AG09309 (cell line): ENCODE results near the gene DSTYK.

ENCODE experiments used
- DNase-seq: peaks from one replicate; pipeline ENCODE4 v3.0.0-alpha.2; 2010; ENCODE audit warnings: low read depth
- H3K4me3 ChIP-seq: 2 replicates; pipeline ENCODE4 v1.5.1; 2011; ENCODE audit warnings: mild to moderate bottlenecking, low read depth, low read length, moderate library complexity; ENCODE audit not compliant: control insufficient read depth
- TF ChIP-seq, protein P1 (sequence below): IDR thresholded peaks from 2 replicates; pipeline ENCODE4 v1.5.1; 2011; ENCODE audit warnings: mild to moderate bottlenecking, low read depth, low read length, inconsistent platforms; ENCODE audit not compliant: insufficient read depth, control insufficient read depth; ENCODE audit errors: missing control alignments

DSTYK gene

DNA sequence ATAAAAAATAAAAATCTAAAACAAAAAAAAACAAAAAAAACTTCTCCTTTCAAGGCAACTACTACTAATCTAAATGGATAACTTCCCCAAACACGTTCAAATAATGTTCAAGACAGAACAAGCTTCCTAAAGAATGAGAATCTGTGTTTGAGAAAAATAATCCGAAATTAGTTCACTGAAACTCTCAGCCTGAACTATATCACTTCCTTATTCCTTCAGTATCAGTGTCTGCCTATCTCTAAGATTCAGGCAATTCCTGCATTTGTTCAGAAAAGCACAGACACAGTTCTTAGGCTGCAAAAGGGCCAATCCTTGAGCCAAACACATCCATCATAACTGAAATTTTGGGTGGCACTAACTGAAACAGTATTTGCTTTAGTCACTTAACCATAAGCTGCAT, 22.4 kb downstream of the DSTYK start:
- TF ChIP-seq, protein P1, sequence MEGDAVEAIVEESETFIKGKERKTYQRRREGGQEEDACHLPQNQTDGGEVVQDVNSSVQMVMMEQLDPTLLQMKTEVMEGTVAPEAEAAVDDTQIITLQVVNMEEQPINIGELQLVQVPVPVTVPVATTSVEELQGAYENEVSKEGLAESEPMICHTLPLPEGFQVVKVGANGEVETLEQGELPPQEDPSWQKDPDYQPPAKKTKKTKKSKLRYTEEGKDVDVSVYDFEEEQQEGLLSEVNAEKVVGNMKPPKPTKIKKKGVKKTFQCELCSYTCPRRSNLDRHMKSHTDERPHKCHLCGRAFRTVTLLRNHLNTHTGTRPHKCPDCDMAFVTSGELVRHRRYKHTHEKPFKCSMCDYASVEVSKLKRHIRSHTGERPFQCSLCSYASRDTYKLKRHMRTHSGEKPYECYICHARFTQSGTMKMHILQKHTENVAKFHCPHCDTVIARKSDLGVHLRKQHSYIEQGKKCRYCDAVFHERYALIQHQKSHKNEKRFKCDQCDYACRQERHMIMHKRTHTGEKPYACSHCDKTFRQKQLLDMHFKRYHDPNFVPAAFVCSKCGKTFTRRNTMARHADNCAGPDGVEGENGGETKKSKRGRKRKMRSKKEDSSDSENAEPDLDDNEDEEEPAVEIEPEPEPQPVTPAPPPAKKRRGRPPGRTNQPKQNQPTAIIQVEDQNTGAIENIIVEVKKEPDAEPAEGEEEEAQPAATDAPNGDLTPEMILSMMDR: no peak
- no peak overlapping the region for H3K4me3 ChIP-seq
- no peak for DNase-seq

DNA sequence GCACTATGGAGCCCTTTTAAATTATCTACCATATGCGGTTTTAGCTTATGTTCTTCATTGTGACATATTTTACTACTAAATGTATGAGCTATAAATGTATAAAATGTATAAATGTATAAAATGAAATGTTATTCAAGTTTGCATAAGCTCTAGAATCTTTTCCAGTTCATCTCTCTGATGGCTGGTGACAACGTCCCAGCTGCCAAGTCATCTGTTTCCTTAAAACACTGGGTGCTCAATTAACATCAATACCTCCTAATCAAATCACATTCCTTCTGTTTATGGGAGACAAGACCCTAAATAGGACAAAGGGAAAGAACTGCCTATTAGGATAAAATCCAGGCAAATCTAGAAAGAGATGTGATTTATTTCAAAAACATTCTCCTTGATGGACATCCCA, 22.9 kb downstream of the DSTYK start:
- DNase-seq: no peak
- TF ChIP-seq, protein P1: no peak
- no peak overlapping the region for H3K4me3 ChIP-seq

DNA sequence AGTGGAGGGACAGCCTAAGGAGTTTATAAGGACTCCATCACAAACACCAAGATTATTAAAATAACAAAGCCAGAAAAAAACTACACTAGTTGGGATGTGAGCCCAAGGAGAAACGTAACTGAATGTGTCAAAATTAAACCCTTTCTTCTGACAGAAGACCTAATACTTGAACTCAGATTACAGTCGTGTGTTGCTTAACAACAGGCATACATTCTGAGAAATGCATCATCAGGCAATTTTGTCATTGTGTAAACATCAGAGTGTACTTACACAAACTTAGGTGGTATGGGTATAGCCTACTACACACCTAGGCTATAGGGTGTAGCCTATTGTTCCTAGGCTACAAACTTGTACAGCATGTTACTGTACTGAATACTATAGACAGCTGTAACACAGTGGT, 23.4 kb downstream of the DSTYK start:
- H3K4me3 ChIP-seq: no peak overlapping the region
- TF ChIP-seq, protein P1: no peak
- DNase-seq: no peak

DNA sequence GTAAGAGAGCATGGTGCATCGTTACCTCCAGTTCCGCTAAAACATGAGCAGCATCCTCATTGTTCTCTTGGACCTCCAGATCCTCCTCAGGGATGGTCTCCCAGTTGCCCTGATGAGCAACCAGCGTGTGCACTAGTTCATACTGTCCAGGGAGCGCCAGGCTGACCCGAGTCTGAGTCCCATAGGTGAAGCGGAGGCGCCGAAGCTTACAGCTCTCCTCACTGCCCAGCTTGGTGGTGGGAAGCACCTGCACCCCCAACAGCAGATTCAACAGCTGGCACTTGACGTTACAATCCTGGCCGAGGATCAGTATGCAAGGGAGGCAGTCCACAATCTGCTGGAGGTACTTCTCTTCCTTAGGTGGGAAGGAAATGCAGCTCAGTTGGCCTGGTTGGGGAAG, 24.1 kb downstream of the DSTYK start:
- TF ChIP-seq, protein P1: no peak
- DNase-seq: no peak
- H3K4me3 ChIP-seq: no peak overlapping the region

DNA sequence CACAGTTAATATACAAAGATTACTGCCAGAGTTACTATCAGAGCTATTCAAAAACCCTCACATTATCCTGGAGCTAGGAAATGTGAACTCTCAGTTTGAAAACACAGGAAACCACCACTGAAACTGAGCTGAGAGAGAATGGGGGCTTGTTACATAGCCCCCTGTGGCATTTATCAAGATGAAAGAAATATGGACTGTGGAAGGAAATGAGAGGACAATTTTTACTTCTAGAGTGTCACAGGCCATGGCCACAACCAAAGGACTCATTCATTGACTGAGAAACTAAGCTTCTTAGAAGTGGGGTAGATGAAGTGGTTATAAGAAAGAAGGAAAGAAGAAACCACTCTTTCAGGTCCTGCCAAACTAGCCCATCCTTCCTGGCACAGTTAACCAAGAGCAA, 25.3 kb downstream of the DSTYK start:
- TF ChIP-seq, protein P1: no peak
- no peak for DNase-seq
- no peak overlapping the region for H3K4me3 ChIP-seq

DNA sequence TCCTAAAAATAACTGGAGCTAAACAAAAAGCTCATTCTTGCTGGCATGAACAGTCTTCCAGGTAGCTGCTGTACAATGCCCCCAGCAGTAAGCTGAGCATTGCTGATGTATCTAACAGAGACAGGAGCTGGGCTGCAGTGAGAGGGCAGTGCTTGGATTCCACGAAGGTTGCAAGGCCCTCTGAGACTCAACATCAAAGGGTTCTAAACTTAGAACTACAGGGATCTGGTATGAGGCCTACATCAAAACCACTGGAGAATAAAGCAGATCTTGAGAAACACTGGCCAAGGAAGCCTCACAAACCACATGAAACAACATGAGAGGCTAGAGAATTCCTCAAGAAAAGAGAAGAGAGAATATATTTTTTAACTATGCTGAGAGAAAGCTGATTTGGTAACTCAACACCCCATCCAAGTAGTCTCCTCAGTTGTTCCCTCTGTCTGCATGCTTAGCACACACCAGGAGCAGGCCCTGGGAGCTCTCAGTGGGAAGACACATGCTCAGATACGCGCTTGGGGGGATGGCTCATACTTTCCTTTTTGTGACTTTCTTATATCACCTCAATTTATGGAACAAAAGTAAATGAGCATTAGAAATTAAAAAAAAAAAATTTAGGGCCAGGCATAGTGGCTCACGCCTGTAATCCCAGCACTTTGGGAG, 27.7 kb downstream of the DSTYK start:
- TF ChIP-seq, protein P1: no peak
- no peak overlapping the region for H3K4me3 ChIP-seq
- DNase-seq: no peak
